ENCODE results near the gene SLC25A25. TPM values are rescaled to one million over a fixed set of nuclear protein-coding genes. Genes with fewer than 3 reads are reported as not detected.

Gene SLC25A25
- total RNA-seq, 2 experiments from 2014 or later = 16.9 to 17.7 TPM

- ChIA-PET POLR2A (interaction anchor here (1.2 kb wide), 1 partner anchor 10 kb away, joined by 4 read pairs; the partner anchor contains the start of gene NAIF1), CTCF (no interaction called here)
- H3K4me3 Mint-ChIP-seq = no peak overlapping the region
- H3K27ac Mint-ChIP-seq = no peak overlapping the region
- no peaks in the 10 kb centered on the region for H3K9me3 ChIP-seq (ENCODE audit: control insufficient read depth in 1 of 2, insufficient read depth in 1 of 2, low read length in 2 of 2)
- no peak for ATAC-seq (ENCODE audit: poor library complexity)
- peaks cover 20% of the 10 kb centered on the region for H3K4me1 ChIP-seq (ENCODE audit: insufficient read depth, low read length)
- no peaks in the 10 kb centered on the region for H3K27me3 ChIP-seq (ENCODE audit: control insufficient read depth in 1 of 2, insufficient read depth in 2 of 2, low read length in 2 of 2)
- peaks cover 8% of the 10 kb centered on the region for H3K36me3 Mint-ChIP-seq (ENCODE audit: low read depth)
- peaks cover 16% of the 10 kb centered on the region for H3K4me1 Mint-ChIP-seq (ENCODE audit: low read depth)
- H3K4me3 ChIP-seq (ENCODE audit: low read length) = no peak overlapping the region
- H3K27ac ChIP-seq (ENCODE audit: low read depth in 1 of 2, low read length in 2 of 2) = no peak overlapping the region
- H3K9me3 Mint-ChIP-seq = no peaks in the 10 kb centered on the region
- TF ChIP-seq, protein P1, sequence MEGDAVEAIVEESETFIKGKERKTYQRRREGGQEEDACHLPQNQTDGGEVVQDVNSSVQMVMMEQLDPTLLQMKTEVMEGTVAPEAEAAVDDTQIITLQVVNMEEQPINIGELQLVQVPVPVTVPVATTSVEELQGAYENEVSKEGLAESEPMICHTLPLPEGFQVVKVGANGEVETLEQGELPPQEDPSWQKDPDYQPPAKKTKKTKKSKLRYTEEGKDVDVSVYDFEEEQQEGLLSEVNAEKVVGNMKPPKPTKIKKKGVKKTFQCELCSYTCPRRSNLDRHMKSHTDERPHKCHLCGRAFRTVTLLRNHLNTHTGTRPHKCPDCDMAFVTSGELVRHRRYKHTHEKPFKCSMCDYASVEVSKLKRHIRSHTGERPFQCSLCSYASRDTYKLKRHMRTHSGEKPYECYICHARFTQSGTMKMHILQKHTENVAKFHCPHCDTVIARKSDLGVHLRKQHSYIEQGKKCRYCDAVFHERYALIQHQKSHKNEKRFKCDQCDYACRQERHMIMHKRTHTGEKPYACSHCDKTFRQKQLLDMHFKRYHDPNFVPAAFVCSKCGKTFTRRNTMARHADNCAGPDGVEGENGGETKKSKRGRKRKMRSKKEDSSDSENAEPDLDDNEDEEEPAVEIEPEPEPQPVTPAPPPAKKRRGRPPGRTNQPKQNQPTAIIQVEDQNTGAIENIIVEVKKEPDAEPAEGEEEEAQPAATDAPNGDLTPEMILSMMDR (IDR thresholded peaks at IDR 0.05) = no peak
- H3K36me3 ChIP-seq (ENCODE audit: insufficient read depth, low read length) = no peaks in the 10 kb centered on the region
- H3K27me3 Mint-ChIP-seq = no peaks in the 10 kb centered on the region
- intact Hi-C loops (cut with DNase I, micrococcal nuclease) = loop anchor here (2.0 to 10.0 kb wide), 2 partner anchors 48 to 60 kb away; no protein-coding TSS in a partner anchor
- DNase-seq = no peak
Measured at GRCh38 chr9:128056887-128057723, 10.9 kb upstream of the SLC25A25 start.

GRCh38 chr9:128057724-128058409 is 10.2 kb upstream of the SLC25A25 start:
- DNase-seq = no peak
- TF ChIP-seq, protein P1 (IDR thresholded peaks at IDR 0.05) = no peak
- no peak overlapping the region for H3K27ac Mint-ChIP-seq
- intact Hi-C loops (cut with DNase I, micrococcal nuclease) = loop anchor here (2.0 to 10.0 kb wide), 2 partner anchors 47 to 59 kb away; no protein-coding TSS in a partner anchor
- Histone ChIP-seq H3K27me3 (ENCODE audit: control insufficient read depth in 1 of 2, insufficient read depth in 2 of 2, low read length in 2 of 2) (no peaks in the 10 kb centered on the region), H3K36me3 (ENCODE audit: insufficient read depth, low read length) (peaks cover 1% of the 10 kb centered on the region), H3K4me3 (ENCODE audit: low read length) (no peak overlapping the region), H3K4me1 (ENCODE audit: insufficient read depth, low read length) (peaks cover 28% of the 10 kb centered on the region), H3K27ac (ENCODE audit: low read depth in 1 of 2, low read length in 2 of 2) (no peak overlapping the region), H3K9me3 (ENCODE audit: control insufficient read depth in 1 of 2, insufficient read depth in 1 of 2, low read length in 2 of 2) (no peaks in the 10 kb centered on the region)
- peaks cover 23% of the 10 kb centered on the region for H3K4me1 Mint-ChIP-seq (ENCODE audit: low read depth)
- peaks cover 13% of the 10 kb centered on the region for H3K36me3 Mint-ChIP-seq (ENCODE audit: low read depth)
- no peaks in the 10 kb centered on the region for H3K27me3 Mint-ChIP-seq
- POLR2A ChIA-PET = interaction anchor here (1.2 kb wide), 1 partner anchor 9 kb away, joined by 4 read pairs; the partner anchor contains the start of gene NAIF1
- no peak for ATAC-seq (ENCODE audit: poor library complexity)
- no peak overlapping the region for H3K4me3 Mint-ChIP-seq
- no peaks in the 10 kb centered on the region for H3K9me3 Mint-ChIP-seq
- CTCF ChIA-PET = interaction anchor here (0.6 kb wide), 1 partner anchor 22 kb away, joined by 3 read pairs; no protein-coding TSS in a partner anchor

DNA sequence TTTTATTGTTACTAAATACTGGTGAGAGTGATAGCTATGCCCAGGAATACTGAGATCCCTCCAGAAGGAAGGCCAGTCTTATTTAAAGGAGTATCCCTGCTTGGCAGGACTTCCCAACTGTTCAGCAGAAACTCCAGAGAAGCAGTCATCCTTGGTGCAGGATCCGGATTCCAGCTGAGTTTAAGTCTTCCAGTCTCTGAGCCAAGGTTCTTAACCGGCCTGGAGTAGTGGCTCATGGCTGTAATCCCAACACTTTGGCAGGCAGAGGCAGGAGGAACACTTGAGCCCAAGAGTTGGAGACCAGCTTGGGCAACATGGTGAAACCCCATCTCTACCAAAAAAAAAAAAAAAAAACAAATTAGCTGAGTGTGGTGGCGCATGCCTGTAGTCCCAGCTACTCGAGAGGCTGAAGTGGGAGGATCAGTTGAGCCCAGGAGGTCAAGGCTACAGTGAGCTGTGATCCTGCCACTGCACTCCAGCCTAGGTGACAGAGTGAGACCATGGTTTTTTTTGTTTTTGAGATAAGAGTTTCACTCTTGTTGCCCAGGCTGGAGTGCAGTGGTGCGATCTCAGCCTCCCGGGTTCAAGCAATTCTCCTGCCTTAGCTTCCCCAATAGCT is 8.6 kb upstream of the SLC25A25 start:
- Histone ChIP-seq H3K27me3 (ENCODE audit: control insufficient read depth in 1 of 2, insufficient read depth in 2 of 2, low read length in 2 of 2) (no peaks in the 10 kb centered on the region), H3K36me3 (ENCODE audit: insufficient read depth, low read length) (peaks cover 10% of the 10 kb centered on the region), H3K4me3 (ENCODE audit: low read length) (no peak overlapping the region), H3K27ac (ENCODE audit: low read depth in 1 of 2, low read length in 2 of 2) (no peak overlapping the region), H3K4me1 (ENCODE audit: insufficient read depth, low read length) (peaks cover 42% of the 10 kb centered on the region), H3K9me3 (ENCODE audit: control insufficient read depth in 1 of 2, insufficient read depth in 1 of 2, low read length in 2 of 2) (no peaks in the 10 kb centered on the region)
- intact Hi-C loops (cut with DNase I, micrococcal nuclease) = loop anchor here in 1 of 2 experiments (10.0 kb wide), 1 partner anchor 45 kb away; no protein-coding TSS in a partner anchor
- Mint-ChIP-seq H3K27ac (no peak overlapping the region), H3K27me3 (no peaks in the 10 kb centered on the region), H3K9me3 (no peaks in the 10 kb centered on the region), H3K36me3 (ENCODE audit: low read depth) (peaks cover 13% of the 10 kb centered on the region), H3K4me3 (no peak overlapping the region), H3K4me1 (ENCODE audit: low read depth) (peaks cover 23% of the 10 kb centered on the region)
- TF ChIP-seq, protein P1 (IDR thresholded peaks at IDR 0.05) = no peak
- ATAC-seq (ENCODE audit: poor library complexity) = no peak
- POLR2A ChIA-PET = interaction anchor here (0.7 kb wide), 1 partner anchor 90 kb away, joined by 4 read pairs; no protein-coding TSS in a partner anchor
- no peak for DNase-seq
- CTCF ChIA-PET = no interaction called here
